Measurements from ENCODE around the gene TRAPPC3.

DNA sequence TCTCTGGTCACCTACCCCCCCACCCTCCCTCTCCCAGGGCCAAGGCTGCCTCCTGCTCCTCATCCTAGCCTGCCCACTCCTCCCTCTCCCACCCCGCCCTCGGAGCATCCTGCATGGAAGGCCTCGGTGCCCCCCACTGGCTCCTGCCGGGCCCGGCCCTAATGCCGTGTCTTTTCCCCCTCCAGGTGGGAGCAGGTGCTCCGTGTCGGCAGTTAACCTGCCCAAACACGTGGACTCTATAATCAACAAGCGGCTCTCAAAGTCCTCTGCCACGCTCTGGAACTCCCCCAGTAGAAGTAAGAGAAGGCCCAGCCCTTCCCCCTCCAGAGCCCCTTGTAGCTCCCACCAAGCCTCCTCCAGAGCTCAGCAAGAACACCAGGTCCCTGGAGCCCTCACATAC is 25.4 kb upstream of the TRAPPC3 start:
- TF ChIP-seq PHF8 (IDR thresholded peaks at IDR 0.05; ENCODE audit: borderline replicate concordance, low read length) (no peak), EZH2 (IDR thresholded peaks at IDR 0.05; ENCODE audit: borderline replicate concordance, low read depth, low read length) (no peak), FOS (IDR thresholded peaks at IDR 0.05; ENCODE audit: extremely low read depth, insufficient read length) (no peak), TBP (optimal IDR thresholded peaks at IDR 0.05; ENCODE audit: low read depth, low read length) (no peak), ARID1B (IDR thresholded peaks at IDR 0.05) (no peak), RAD21 (CRISPR knock-in tag; conservative IDR thresholded peaks at IDR 0.05 in 1 of 2, IDR thresholded peaks at IDR 0.05 in 1 of 2) (no peak), NCOA1 (IDR thresholded peaks at IDR 0.05; ENCODE audit: low read depth) (no peak), ZNF12 (CRISPR knock-in tag; IDR thresholded peaks at IDR 0.05) (no peak)
- TF ChIP-seq, protein P1, sequence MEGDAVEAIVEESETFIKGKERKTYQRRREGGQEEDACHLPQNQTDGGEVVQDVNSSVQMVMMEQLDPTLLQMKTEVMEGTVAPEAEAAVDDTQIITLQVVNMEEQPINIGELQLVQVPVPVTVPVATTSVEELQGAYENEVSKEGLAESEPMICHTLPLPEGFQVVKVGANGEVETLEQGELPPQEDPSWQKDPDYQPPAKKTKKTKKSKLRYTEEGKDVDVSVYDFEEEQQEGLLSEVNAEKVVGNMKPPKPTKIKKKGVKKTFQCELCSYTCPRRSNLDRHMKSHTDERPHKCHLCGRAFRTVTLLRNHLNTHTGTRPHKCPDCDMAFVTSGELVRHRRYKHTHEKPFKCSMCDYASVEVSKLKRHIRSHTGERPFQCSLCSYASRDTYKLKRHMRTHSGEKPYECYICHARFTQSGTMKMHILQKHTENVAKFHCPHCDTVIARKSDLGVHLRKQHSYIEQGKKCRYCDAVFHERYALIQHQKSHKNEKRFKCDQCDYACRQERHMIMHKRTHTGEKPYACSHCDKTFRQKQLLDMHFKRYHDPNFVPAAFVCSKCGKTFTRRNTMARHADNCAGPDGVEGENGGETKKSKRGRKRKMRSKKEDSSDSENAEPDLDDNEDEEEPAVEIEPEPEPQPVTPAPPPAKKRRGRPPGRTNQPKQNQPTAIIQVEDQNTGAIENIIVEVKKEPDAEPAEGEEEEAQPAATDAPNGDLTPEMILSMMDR (IDR thresholded peaks at IDR 0.05 in 2 of 3, conservative IDR thresholded peaks at IDR 0.05 in 1 of 3; ENCODE audit: insufficient read depth in 2 of 3, low read depth in 1 of 3, low read length in 3 of 3): no peak
- TF ChIP-seq, protein P2, sequence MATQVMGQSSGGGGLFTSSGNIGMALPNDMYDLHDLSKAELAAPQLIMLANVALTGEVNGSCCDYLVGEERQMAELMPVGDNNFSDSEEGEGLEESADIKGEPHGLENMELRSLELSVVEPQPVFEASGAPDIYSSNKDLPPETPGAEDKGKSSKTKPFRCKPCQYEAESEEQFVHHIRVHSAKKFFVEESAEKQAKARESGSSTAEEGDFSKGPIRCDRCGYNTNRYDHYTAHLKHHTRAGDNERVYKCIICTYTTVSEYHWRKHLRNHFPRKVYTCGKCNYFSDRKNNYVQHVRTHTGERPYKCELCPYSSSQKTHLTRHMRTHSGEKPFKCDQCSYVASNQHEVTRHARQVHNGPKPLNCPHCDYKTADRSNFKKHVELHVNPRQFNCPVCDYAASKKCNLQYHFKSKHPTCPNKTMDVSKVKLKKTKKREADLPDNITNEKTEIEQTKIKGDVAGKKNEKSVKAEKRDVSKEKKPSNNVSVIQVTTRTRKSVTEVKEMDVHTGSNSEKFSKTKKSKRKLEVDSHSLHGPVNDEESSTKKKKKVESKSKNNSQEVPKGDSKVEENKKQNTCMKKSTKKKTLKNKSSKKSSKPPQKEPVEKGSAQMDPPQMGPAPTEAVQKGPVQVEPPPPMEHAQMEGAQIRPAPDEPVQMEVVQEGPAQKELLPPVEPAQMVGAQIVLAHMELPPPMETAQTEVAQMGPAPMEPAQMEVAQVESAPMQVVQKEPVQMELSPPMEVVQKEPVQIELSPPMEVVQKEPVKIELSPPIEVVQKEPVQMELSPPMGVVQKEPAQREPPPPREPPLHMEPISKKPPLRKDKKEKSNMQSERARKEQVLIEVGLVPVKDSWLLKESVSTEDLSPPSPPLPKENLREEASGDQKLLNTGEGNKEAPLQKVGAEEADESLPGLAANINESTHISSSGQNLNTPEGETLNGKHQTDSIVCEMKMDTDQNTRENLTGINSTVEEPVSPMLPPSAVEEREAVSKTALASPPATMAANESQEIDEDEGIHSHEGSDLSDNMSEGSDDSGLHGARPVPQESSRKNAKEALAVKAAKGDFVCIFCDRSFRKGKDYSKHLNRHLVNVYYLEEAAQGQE (IDR thresholded peaks at IDR 0.05; ENCODE audit: borderline replicate concordance): no peak
- TF ChIP-seq, protein P2 (CRISPR knock-in tag; IDR thresholded peaks at IDR 0.05; ENCODE audit: low read depth): no peak
- TF ChIP-seq, protein P3, sequence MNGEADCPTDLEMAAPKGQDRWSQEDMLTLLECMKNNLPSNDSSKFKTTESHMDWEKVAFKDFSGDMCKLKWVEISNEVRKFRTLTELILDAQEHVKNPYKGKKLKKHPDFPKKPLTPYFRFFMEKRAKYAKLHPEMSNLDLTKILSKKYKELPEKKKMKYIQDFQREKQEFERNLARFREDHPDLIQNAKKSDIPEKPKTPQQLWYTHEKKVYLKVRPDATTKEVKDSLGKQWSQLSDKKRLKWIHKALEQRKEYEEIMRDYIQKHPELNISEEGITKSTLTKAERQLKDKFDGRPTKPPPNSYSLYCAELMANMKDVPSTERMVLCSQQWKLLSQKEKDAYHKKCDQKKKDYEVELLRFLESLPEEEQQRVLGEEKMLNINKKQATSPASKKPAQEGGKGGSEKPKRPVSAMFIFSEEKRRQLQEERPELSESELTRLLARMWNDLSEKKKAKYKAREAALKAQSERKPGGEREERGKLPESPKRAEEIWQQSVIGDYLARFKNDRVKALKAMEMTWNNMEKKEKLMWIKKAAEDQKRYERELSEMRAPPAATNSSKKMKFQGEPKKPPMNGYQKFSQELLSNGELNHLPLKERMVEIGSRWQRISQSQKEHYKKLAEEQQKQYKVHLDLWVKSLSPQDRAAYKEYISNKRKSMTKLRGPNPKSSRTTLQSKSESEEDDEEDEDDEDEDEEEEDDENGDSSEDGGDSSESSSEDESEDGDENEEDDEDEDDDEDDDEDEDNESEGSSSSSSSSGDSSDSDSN (IDR thresholded peaks at IDR 0.05; ENCODE audit: borderline replicate concordance in 1 of 2, low read depth in 2 of 2, low read length in 2 of 2): no peak

Data from K562 (cell line).